HCT116 (cell line): ENCODE data around the gene CTNNA1. TPM values are rescaled to one million over a fixed set of nuclear protein-coding genes. Genes with fewer than 3 reads are reported as not detected.
"Not testable (repeated sequence)": the region's sequence is repeated elsewhere in the genome, so short reads cannot be mapped to it uniquely, and the experiment has no call there.

ENCODE experiments used
- ATAC-seq: fragments of 200-7000 bp; cut with Tn5 transposase; 2 replicates; pipeline ENCODE4 v1.9.1; 2020; ENCODE audit warnings: mild to moderate bottlenecking, moderate library complexity
- BruUV-seq: library from RNA; stranded (reverse); fragments of 400-500 nt; replicated peaks from 2 replicates; lab custom pipeline; 2021; lab: Mats Ljungman, UMichigan
- CTCF ChIA-PET: fragments of 300-600 bp; sonication (Branson Sonifier 250); formaldehyde crosslinking; loops from one replicate; lab custom pipeline; 2021; ENCODE audit warnings: antibody characterized with exemption; lab: Charles Lee
- POLR2A ChIA-PET: fragments of 300-600, 350-600 bp; sonication (Branson Sonifier 250); formaldehyde crosslinking; loops from one replicate; lab custom pipeline; 2021; ENCODE audit warnings: antibody characterized with exemption; lab: Charles Lee
- RAD21 ChIA-PET, 2 experiments: fragments of 300-600 bp; sonication (Branson Sonifier 250); formaldehyde crosslinking; loops; one replicate each; lab custom pipeline; 2023; ENCODE audit warnings: low total read pairs in 2 of 2; ENCODE audit not compliant: uncharacterized antibody in 2 of 2, unreplicated experiment in 2 of 2, low non-redundant PET in 1 of 2; lab: Charles Lee
- DNase-seq: peaks from one replicate; pipeline ENCODE4 v3.0.0-alpha.2; 2010; ENCODE audit warnings: low read depth, low spot score
- H2AFZ ChIP-seq: fragments of 200-600 bp; shearing (Covaris generic), sonication (generic); 2 replicates; pipeline ENCODE4 v1.6.1; 2017; ENCODE audit warnings: low read depth, mixed run types, mixed read lengths, antibody characterized with exemption, low read length; ENCODE audit not compliant: poor library complexity, severe bottlenecking
- H3K27ac ChIP-seq: 2 replicates; pipeline ENCODE4 v1.5.1; 2012; ENCODE audit warnings: low read depth, low read length
- H3K27me3 ChIP-seq: fragments of 200-600 bp; sonication (generic); 2 replicates; pipeline ENCODE4 v1.6.1; 2016; ENCODE audit warnings: mixed run types, low read length, mixed read lengths; ENCODE audit not compliant: insufficient read depth
- H3K36me3 ChIP-seq, 2 experiments: fragments of 200-500 bp in 1 of 2; fragments of 200-600 bp in 1 of 2; sonication (Bioruptor generic) in 1 of 2; sonication (generic) in 1 of 2; 2 replicates each; pipeline versions ENCODE4 v1.5.1 to v1.6.1; 2014 to 2016; ENCODE audit warnings: low read length in 2 of 2, inconsistent platforms in 1 of 2, mixed read lengths in 1 of 2, mixed run types in 1 of 2; ENCODE audit not compliant: insufficient read depth in 2 of 2, control insufficient read depth in 1 of 2
- H3K4me1 ChIP-seq, 2 experiments: fragments of 200-600 bp in 1 of 2; sonication (generic) in 1 of 2; 2 replicates each; pipeline versions ENCODE4 v1.5.1 to v1.6.1; 2012 to 2017; ENCODE audit warnings: low read length in 2 of 2, inconsistent platforms in 1 of 2, mild to moderate bottlenecking in 1 of 2, mixed read lengths in 1 of 2, mixed run types in 1 of 2, moderate library complexity in 1 of 2; ENCODE audit not compliant: insufficient read depth in 2 of 2, control insufficient read depth in 1 of 2
- H3K4me2 ChIP-seq: fragments of 200-600 bp; sonication (generic); 2 replicates; pipeline ENCODE4 v1.6.1; 2017; ENCODE audit warnings: mixed run types, low read length, mixed read lengths
- H3K4me3 ChIP-seq, 2 experiments: fragments of 200-600 bp in 1 of 2; sonication (generic) in 1 of 2; replicated peaks in 1 of 2; 2 replicates each; pipeline ENCODE4 v1.5.1; 2011 to 2016; ENCODE audit warnings: low read length in 2 of 2, control low read depth in 1 of 2, low read depth in 1 of 2, mild to moderate bottlenecking in 1 of 2, mixed read lengths in 1 of 2, mixed run types in 1 of 2
- H3K79me2 ChIP-seq: fragments of 200-600 bp; sonication (generic); 2 replicates; pipeline ENCODE4 v1.6.1; 2017; ENCODE audit warnings: mild to moderate bottlenecking, mixed run types, low read length, moderate library complexity, mixed read lengths; ENCODE audit not compliant: insufficient read depth
- H3K9ac ChIP-seq: fragments of 200-600 bp; sonication (generic); 2 replicates; pipeline ENCODE4 v1.6.1; 2016; ENCODE audit warnings: low read length, mixed read lengths
- H3K9me2 ChIP-seq: fragments of 200-600 bp; sonication (generic), shearing (Covaris generic); 2 replicates; pipeline ENCODE4 v1.6.1; 2017; ENCODE audit warnings: mixed run types, mild to moderate bottlenecking, moderate library complexity; ENCODE audit not compliant: insufficient read depth
- H3K9me3 ChIP-seq, 2 experiments: fragments of 200-500 bp in 1 of 2; fragments of 200-600 bp in 1 of 2; sonication (Bioruptor generic) in 1 of 2; sonication (generic) in 1 of 2; 2 replicates each; pipeline ENCODE4 v1.6.1; 2014 to 2017; ENCODE audit warnings: low read length in 2 of 2, mixed read lengths in 2 of 2, inconsistent platforms in 1 of 2, low read depth in 1 of 2, mild to moderate bottlenecking in 1 of 2, mixed run types in 1 of 2, moderate library complexity in 1 of 2; ENCODE audit not compliant: control insufficient read depth in 1 of 2, insufficient read depth in 1 of 2
- H4K20me1 ChIP-seq: fragments of 200-600 bp; sonication (generic), shearing (Covaris generic); 2 replicates; pipeline ENCODE4 v1.6.1; 2017; ENCODE audit warnings: mixed run types, mild to moderate bottlenecking, moderate library complexity; ENCODE audit not compliant: insufficient read depth
- CBX3 ChIP-seq: IDR thresholded peaks from 2 replicates; pipeline ENCODE4 v1.6.1; 2012; ENCODE audit warnings: low read depth
- CTCF ChIP-seq, 3 experiments: fragments of 200-600 bp in 1 of 3; sonication (generic) in 1 of 3; IDR thresholded peaks in 2 of 3; conservative IDR thresholded peaks in 1 of 3; 2 replicates each; pipeline ENCODE4 v1.5.1; 2012 to 2017; ENCODE audit warnings: low read depth in 2 of 3, low read length in 2 of 3, antibody characterized with exemption in 1 of 3, borderline replicate concordance in 1 of 3, control low read depth in 1 of 3, mild to moderate bottlenecking in 1 of 3, mixed read lengths in 1 of 3, mixed run types in 1 of 3, moderate library complexity in 1 of 3; ENCODE audit not compliant: insufficient read depth in 1 of 3
- EZH2 ChIP-seq: fragments of 200-600 bp; sonication (generic); IDR thresholded peaks from 2 replicates; pipeline ENCODE4 v1.6.1; 2017; ENCODE audit warnings: antibody characterized with exemption, mixed run types
- JUND ChIP-seq: IDR thresholded peaks from 2 replicates; pipeline ENCODE4 v1.6.1; 2012
- POLR2A ChIP-seq: IDR thresholded peaks from 2 replicates; pipeline ENCODE4 v1.7.0; 2011; ENCODE audit warnings: borderline replicate concordance; ENCODE audit not compliant: insufficient read depth, insufficient read length; ENCODE audit errors: extremely low read depth
- RAD21 ChIP-seq: IDR thresholded peaks from 2 replicates; pipeline ENCODE4 v1.6.1; 2012; ENCODE audit warnings: low read depth, mild to moderate bottlenecking
- TCF7L2 ChIP-seq: IDR thresholded peaks from 2 replicates; pipeline ENCODE4 v1.7.0; 2011; ENCODE audit warnings: borderline replicate concordance, inconsistent platforms; ENCODE audit not compliant: insufficient read depth, insufficient read length; ENCODE audit errors: extremely low read depth
- ZFX ChIP-seq: fragments of 450-650 bp; IDR thresholded peaks from 2 replicates; pipeline ENCODE4 v1.6.1; 2017
- ZNF274 ChIP-seq: fragments of 200-500 bp; sonication (Bioruptor generic); IDR thresholded peaks from 2 replicates; pipeline ENCODE4 v1.6.1; 2014; ENCODE audit warnings: mild to moderate bottlenecking, low read depth, low read length, inconsistent platforms
- intact Hi-C: fragments of 100-400 bp; cut with micrococcal nuclease; formaldehyde crosslinking; loops from 2 replicates; pipeline ENCODE4 v1.10.0; 2022
- total RNA-seq: library from RNA; stranded (reverse); gene quantifications from one replicate; pipeline ENCODE4 v1.2.1, GENCODE V29; 2021; ENCODE audit not compliant: unreplicated experiment

The CTNNA1 gene
- total RNA-seq, 1 experiment from 2014 or later: 313 TPM

GRCh38 chr5:138745268-138745667 is 8.0 kb upstream of the CTNNA1 start:
- ATAC-seq: no peak
- ChIA-PET RAD21 (no interaction called here), CTCF (no interaction called here), POLR2A (no interaction called here)
- Histone ChIP-seq H3K9me2 (no peaks in the 10 kb centered on the region), H3K4me1 (peaks cover 15 to 25% of the 10 kb centered on the region in 2 experiments), H3K4me2 (no peak overlapping the region), H3K27me3 (no peaks in the 10 kb centered on the region), H3K79me2 (no peaks in the 10 kb centered on the region), H3K9ac (no peak overlapping the region), H3K9me3 (no peaks in the 10 kb centered on the region), H3K4me3 (no peak overlapping the region), H3K27ac (no peak overlapping the region), H4K20me1 (no peaks in the 10 kb centered on the region), H3K36me3 (no peaks in the 10 kb centered on the region), H2AFZ (no peak overlapping the region)
- no peak for DNase-seq
- BruUV-seq: no TSS peak
- intact Hi-C loops: loop anchor here (10.0 kb wide), 1 partner anchor 60 kb away; no protein-coding TSS in a partner anchor
- TF ChIP-seq JUND (no peak), RAD21 (no peak), POLR2A (no peak), ZNF274 (no peak), CBX3 (no peak), TCF7L2 (no peak)

- Histone ChIP-seq H3K4me1 (peaks cover 17 to 28% of the 10 kb centered on the region in 2 experiments), H3K4me2 (peak overlapping the region; percentile 55), H3K4me3 (no peak overlapping the region), H3K9ac (no peak overlapping the region), H3K9me3 (no peaks in the 10 kb centered on the region), H3K79me2 (peaks cover 2% of the 10 kb centered on the region), H3K27ac (no peak overlapping the region), H4K20me1 (no peaks in the 10 kb centered on the region), H2AFZ (peak overlapping the region; percentile 20), H3K9me2 (no peaks in the 10 kb centered on the region), H3K36me3 (no peaks in the 10 kb centered on the region), H3K27me3 (no peaks in the 10 kb centered on the region)
- TF ChIP-seq ZFX: no peak
- no peak for TF ChIP-seq JUND
- no peak for TF ChIP-seq CTCF (IDR thresholded peaks at IDR 0.05 in 2 of 3, conservative IDR thresholded peaks at IDR 0.05 in 1 of 3; ENCODE audit: borderline replicate concordance in 1 of 3, insufficient read depth in 1 of 3, low read depth in 2 of 3, low read length in 2 of 3)
- no peak for TF ChIP-seq EZH2
- no peak for TF ChIP-seq RAD21
- ATAC-seq (0 out of 2 replicates have a peak, but pooled peaks have one; percentile 18), DNase-seq (no peak)
- POLR2A ChIA-PET: no interaction called here
- CTCF ChIA-PET: no interaction called here
- RAD21 ChIA-PET: no interaction called here
- intact Hi-C loops: loop anchor here (10.0 kb wide), 1 partner anchor 64 kb away; no protein-coding TSS in a partner anchor
- BruUV-seq: no TSS peak
Observed at GRCh38 chr5:138748630-138749081, 4.6 kb upstream of the CTNNA1 start.

- POLR2A ChIA-PET, ATAC-seq, H3K27me3 ChIP-seq, RAD21 ChIA-PET, H3K9me3 ChIP-seq, H3K4me3 ChIP-seq, H3K9me2 ChIP-seq, H2AFZ ChIP-seq, H3K9ac ChIP-seq, H3K27ac ChIP-seq, BruUV-seq, H4K20me1 ChIP-seq, DNase-seq, H3K36me3 ChIP-seq: not testable (repeated sequence)
- Histone ChIP-seq H3K4me1 (peaks cover 31 to 48% of the 10 kb centered on the region in 2 experiments), H3K4me2 (peak overlapping the region; percentile 87; the same call in 1 of the 2 replicates), H3K79me2 (peaks cover 29% of the 10 kb centered on the region)
- intact Hi-C loops: loop anchor here (10.0 kb wide), 1 partner anchor 513 kb away; no protein-coding TSS in a partner anchor
- CTCF ChIA-PET: interaction anchor here (3.9 kb wide), 1 partner anchor 26 kb away, joined by 10 read pairs; no protein-coding TSS in a partner anchor
Observed at GRCh38 chr5:138751344-138751743, 1.9 kb upstream of the CTNNA1 start.
